ENCODE measurements around the gene GPR75.

DNA sequence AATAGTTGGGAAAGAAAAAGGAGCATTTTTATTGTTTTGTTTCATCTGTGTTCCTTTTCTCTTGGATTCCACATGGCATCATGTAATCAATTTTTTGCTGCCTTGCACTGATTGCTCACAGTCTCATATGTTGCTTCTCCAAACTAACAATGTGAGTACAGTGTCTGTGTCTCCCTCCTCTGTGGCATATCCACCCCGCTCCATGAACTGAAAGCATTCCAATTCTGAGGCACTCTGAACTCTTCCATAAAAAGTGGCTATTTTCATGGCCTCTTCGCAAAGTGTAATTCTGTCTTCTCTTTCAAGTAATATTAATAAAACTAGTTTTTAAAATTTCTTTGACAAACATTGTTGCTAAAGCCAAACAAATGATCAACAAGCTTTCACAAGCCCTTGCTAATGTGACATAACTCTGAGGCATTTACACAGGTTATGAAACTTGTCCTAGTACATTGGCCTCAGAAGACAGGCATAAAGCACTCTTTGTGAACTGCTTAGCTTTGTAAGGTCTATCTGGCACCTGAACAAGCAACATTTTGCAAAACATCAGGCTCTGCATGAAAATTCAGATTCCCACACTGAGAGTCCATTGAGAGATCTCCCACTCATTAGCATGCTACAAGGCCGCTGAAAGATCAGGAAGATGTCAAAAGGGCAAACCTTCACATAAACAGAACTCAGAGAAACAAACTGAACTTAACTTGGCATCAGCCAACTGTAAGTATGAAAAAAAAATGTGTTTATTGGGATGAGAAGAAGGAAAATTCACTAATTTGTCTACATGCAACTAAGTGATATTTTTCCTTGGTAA is 33.0 kb downstream of the GPR75 start:
- TF ChIP-seq YY1 (IDR thresholded peaks at IDR 0.05; ENCODE audit: insufficient read depth, insufficient read length) (no peak), ZNF274 (IDR thresholded peaks at IDR 0.05; ENCODE audit: low read depth, low read length) (no peak)

All from NT2/D1 (cell line).